NCI-H2081 treated with DMSO at 0.1 percent for 48 hours (cell line): ENCODE results near the gene CLCNKB.

Source experiments
- DNase-seq: peaks from one replicate; lab custom pipeline; 2025; lab: John Stamatoyannopoulos, UW

The CLCNKB gene

DNA sequence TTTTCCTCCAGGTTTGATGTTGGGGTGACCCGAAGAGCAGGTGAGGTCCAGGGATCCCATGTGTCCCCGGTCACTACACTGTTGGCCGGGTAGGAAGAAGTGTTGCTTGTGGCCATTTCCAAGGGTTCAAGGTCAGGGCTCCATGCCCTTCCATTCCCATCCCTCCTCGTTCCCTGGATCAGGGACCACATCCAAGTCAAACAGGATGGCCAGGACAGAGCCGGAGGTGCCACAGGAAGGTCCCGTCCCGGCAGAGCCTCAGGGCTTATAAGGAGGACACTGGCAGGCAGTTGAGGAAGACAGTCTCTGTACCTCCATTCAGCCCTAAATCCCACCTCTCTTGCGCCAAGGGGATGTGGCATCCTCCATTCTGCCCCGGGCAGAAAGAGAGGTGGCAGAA lies 51.9 kb downstream of the CLCNKB start:
- DNase-seq = no peak

DNA sequence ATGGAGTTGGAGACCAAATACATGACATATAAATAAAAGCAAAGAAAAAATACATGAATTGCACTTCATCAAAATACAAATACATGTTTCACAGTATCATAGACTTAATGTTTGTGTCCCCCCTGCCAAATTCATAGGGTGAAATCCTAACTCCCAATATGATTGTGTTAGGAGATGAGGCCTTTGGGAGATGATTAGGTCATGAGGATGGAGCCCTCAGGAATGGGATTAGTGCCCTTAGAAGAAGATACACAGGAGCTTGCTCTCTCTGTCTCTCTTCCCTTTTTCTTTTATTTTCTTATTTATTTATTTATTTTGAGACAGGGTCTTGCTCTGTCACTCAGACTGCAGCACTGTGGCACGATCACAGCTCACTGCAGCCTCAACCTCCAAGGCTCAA lies 55.8 kb downstream of the CLCNKB start:
- no peak for DNase-seq

DNA sequence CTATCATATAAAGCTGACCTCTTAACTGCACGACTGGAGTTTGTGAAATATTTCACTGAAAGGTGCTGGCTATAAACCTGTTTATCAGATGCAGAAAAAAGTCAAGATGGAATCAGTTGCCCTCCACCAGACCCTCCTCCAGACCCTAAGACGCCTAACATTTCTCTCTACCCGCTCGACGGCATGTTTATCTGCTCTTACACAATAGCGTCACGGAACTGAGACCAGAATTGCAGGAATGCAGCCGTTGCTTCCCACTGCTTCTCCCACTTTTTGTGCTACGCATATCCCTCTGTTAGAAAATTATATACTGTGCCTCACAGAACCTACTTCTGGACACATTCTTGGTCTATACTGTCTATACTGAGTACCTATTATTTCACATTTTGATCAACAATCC lies 58.0 kb downstream of the CLCNKB start:
- no peak for DNase-seq
